GM19035 (cell line): ENCODE results near the gene SMARCB1.

Source experiments
- ATAC-seq: cut with Tn5 transposase; IDR thresholded peaks from one replicate; pipeline ENCODE4 v1.9.1; 2021; ENCODE audit not compliant: unreplicated experiment

The SMARCB1 gene

DNA sequence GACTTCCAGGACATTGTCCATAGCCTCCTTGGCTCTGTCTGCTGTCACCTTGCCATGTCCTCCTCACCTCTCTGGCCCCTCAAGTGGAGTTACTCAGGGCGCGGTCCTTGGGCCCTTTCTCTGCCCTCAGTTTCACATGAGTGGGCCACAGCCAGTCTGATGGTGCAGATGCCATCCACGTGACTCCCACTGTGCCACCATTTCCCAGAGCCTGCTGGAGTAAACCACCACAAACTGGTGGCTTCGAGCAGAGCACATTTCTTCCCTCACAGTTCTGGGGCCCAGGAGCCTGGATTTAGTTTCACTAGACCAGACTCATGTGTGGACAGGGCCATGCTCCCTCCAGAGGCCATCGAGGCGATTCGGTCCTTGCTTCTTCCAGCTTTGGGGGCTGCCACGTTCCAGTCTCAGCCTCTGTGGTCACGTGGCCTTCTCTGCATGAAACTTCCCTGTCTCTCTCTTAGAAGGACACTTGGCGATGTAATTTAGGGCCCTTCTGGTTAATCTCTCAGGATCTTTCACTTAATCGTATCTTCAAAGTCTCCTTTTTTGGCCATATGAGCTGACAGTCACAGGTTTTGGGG, 14.6 kb downstream of the SMARCB1 start:
- no peak for ATAC-seq

- ATAC-seq: no peak
These were observed 15.2 kb downstream of the SMARCB1 start for GRCh38 chr22:23801886-23802377.

DNA sequence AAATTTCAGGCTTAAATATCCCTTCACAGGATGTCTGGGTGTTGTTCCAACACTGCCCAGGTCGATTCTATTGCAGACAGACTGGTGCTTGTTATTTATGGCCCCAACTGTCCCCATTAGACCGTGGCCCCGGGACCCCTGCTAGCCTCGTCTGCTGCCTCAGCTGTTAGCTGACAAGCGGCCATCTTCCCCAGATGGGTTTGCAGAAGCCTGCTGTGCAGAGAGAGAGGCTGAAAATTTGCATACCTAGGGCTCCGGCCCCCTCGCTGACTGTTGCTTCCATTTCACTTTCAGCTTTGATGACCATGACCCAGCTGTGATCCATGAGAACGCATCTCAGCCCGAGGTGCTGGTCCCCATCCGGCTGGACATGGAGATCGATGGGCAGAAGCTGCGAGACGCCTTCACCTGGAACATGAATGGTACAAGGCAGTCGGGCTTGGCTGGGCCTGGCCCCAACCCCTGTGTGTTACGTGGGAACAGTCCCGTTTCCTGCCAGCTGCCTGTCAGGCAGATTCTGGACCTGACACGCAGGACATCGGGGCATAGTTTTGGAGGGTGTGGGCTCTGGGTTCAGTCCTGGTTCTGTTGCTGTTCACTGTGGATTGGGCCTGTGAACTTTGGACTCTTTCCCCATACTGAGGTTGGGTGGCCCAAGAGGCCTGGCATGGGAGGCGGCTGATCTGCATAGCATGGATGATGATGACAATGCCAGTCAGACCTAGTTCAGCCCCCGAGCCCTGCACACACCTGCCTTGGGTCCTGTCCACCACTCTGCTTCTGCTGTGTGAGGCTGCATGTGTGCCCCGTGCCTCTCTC, 16.4 kb downstream of the SMARCB1 start:
- ATAC-seq: no peak

DNA sequence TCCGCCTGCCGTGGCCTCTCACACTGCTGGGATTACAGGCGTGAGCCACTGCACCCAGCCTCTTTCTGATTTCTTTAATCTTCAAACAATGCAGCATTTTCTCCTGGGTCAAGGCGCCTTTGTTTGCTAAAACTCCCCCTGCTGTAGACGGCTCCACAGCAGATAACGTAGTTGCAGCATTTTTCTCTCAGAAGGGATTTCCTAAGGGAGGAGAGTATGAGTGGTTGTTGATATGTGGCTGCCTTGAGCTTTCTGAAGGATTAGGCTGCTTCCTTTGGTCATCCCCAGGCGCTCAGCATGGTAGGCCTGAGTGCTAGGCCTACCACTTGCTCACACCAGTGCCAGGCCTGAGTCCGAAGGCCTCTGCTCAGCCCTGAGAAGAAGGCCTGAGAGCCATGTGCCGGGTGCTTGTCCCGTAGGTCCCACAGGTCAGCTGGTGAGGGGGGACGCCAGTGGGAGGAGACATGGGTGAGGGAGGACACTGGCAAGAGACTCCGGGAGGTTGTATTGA, 18.1 kb downstream of the SMARCB1 start:
- ATAC-seq: no peak

GRCh38 chr22:23806837-23807236, 20.1 kb downstream of the SMARCB1 start:
- ATAC-seq: no peak

GRCh38 chr22:23812378-23812777, 25.6 kb downstream of the SMARCB1 start:
- ATAC-seq: no peak

DNA sequence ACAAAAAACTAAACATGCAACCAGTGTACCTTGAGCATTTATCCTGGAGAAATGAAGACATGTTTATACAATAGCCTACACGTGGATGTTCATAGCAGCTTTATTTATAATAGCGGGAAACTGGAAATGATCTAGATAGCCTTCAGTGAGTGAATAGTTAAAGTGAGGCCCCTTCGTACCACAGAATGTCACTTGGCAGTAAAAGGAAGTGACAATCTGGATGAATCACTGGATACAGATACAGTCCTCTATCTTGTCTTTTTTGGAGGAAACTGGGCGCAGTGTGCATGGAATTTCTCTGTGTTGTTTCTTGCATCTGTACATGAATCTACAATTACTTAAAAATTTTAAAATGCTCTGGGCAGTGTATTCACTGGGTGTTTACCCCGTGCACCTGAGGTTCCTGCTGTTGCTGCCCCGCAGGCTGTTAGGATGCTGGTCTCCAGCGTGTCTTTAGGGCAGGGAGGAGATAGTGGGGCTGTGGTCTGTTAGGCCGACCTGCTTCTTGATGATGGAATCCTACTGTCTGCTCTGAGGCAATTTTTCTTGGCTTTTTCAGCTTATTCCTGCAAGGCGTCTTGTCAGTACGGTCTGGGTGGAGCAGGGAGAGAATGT, 28.9 kb downstream of the SMARCB1 start:
- ATAC-seq: no peak

- ATAC-seq: no peak
These were observed 29.6 kb downstream of the SMARCB1 start for GRCh38 chr22:23816156-23816976.

DNA sequence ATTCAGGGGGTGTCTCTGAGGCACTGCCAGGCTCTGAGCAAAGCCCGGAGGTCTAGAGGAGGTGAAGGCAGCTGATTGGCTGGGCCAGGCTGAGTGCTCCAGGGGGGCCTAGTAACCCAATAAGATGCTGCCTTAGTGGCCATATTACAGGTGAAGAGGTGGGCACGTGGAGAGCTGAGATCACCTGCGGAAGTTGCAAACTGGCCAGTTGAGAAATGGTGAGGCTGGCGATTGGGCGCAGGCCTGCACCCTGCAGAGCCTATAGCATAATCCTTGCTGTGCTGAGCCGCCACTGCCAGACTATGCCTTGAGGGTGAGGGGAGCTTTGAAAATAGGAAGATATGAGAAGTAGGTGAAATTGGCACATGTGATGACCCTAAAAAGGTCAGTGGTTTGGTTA, 30.4 kb downstream of the SMARCB1 start:
- no peak for ATAC-seq

- ATAC-seq: no peak
These were observed 31.8 kb downstream of the SMARCB1 start for GRCh38 chr22:23818541-23818940.

- ATAC-seq: no peak
These were observed 34.0 kb downstream of the SMARCB1 start for GRCh38 chr22:23820748-23821211.

- ATAC-seq: no peak
These were observed 35.4 kb downstream of the SMARCB1 start for GRCh38 chr22:23822101-23822671.

GRCh38 chr22:23823331-23823791, 36.6 kb downstream of the SMARCB1 start:
- ATAC-seq: no peak

- ATAC-seq: no peak
These were observed 37.9 kb downstream of the SMARCB1 start for GRCh38 chr22:23824476-23825245.

DNA sequence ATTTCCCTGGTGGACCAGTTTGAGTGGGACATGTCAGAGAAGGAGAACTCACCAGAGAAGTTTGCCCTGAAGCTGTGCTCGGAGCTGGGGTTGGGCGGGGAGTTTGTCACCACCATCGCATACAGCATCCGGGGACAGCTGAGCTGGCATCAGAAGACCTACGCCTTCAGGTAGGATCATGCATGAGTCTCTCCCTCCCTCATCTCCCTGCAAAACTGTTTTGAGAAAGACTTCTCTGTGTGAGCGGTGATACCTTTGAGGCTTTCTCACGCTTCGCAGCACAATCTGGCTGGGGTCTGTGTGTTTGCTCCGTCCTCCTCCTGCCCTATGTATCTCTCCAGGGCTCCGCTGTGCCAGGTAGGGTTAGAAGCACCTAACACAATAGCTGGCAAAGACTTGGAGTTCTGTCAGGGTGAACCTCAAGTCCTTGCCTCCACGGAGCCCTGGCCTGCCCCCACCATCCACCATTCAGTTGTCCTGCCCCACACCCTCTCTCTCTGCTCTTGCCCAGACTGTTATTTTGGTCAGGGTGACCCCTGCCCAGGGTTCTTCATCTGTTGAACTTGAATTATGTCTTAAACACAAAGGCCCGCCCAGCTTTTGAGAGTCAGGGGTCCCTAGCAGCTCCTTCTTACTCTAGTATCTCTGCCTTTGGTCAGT, 38.6 kb downstream of the SMARCB1 start:
- no peak for ATAC-seq

GRCh38 chr22:23826510-23827350, 40.0 kb downstream of the SMARCB1 start:
- ATAC-seq: no peak

DNA sequence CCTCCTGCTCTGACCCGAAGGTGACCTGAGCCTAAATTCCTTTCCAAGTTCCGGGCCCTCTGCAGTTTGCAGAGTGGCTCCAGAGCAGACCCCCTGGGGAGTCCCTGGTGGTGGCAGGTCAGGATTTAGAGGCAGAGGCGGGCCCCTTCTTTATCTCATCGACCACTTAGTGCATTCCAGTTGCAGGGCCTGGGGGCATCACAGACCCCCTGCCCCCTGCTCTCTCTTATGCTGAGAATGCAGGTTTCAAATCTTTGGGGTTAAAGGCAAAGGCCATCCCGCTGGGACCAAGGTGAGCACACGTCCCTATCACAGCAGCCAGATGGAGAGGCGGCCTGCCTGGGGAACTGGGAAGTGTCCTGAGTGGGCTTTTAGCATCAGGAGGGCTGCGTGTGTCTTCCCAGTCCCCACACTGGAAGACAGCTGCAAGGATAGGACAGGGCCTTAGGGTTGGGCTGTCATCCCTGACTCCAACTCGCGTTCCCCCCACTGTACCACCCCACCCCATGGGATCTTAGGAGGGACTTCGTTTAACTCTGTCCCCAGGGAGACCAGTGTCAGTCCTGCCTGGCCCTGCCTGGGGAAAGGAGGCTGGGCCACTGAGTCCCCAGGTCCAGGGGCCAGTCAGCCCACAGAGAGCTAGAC, 40.7 kb downstream of the SMARCB1 start:
- no peak for ATAC-seq
